Measurements from ENCODE around the gene ACMSD. TPM values are rescaled to one million over a fixed set of nuclear protein-coding genes. Genes with fewer than 3 reads are reported as not detected.
A peak's percentile ranks its signal among the peaks of the same experiment; 100 is the strongest.

Gene ACMSD
- polyA plus RNA-seq, 2 of the 4 experiments (the other 2 are of a cell fraction): 0.09 TPM; not detected in 1

- Histone ChIP-seq H3K9me3 (peaks cover 18% of the 10 kb centered on the region; the same call in 2 of the 3 replicates), H3K4me1 (peaks cover 27% of the 10 kb centered on the region; the same call in 2 of the 3 replicates), H3K27ac (no peak overlapping the region), H3K4me2 (no peak overlapping the region), H3K4me3 (no peak overlapping the region)
- TF ChIP-seq ZC3H11A (IDR thresholded peaks at IDR 0.05): no peak
- no peak for TF ChIP-seq JUN (IDR thresholded peaks at IDR 0.05)
- no peak for TF ChIP-seq JUNB (IDR thresholded peaks at IDR 0.05)
- no peak for TF ChIP-seq NPAS2 (CRISPR knock-in tag; IDR thresholded peaks at IDR 0.05; ENCODE audit: borderline replicate concordance)
- no peak for TF ChIP-seq ESRRA (IDR thresholded peaks at IDR 0.05; ENCODE audit: borderline replicate concordance, low read length)
- ChIA-PET CTCF (no interaction called here), POLR2A (no interaction called here)
- ATAC-seq (no peak), FAIRE-seq (no peak), DNase-seq (ENCODE audit: low read depth in 1 of 2, low spot score in 1 of 2) (no peak)
- 88% methylated on average over 1 of the region's 1 CpG for WGBS (ENCODE audit: missing lambda C conversion rate)
Measured at GRCh38 chr2:134835471-134835870, 2.9 kb upstream of the ACMSD start.

- POLR2A ChIA-PET: no interaction called here
- peaks cover 27% of the 10 kb centered on the region; the same call in 2 of the 3 replicates for H3K4me1 ChIP-seq
- H3K4me2 ChIP-seq: peak overlapping the region; percentile 52
- DNase-seq (ENCODE audit: low read depth in 1 of 2, low spot score in 1 of 2) (no peak), ATAC-seq (peak; percentile 43 to 72; a peak in 4 of 6 replicates), FAIRE-seq (no peak)
- H3K9me3 ChIP-seq: peaks cover 18% of the 10 kb centered on the region; the same call in 2 of the 3 replicates
- H3K27ac ChIP-seq: peak overlapping the region; percentile 53 to 55; a peak in 5 of 6 replicates
- 4% methylated on average over 2 of the region's 2 CpGs for WGBS (ENCODE audit: missing lambda C conversion rate)
- CTCF ChIA-PET: no interaction called here
- H3K4me3 ChIP-seq: no peak overlapping the region
- TF ChIP-seq POLR2AphosphoS2 (conservative IDR thresholded peaks at IDR 0.05; ENCODE audit: low read length) (no peak), ESRRA (IDR thresholded peaks at IDR 0.05; ENCODE audit: borderline replicate concordance, low read length) (no peak), MAFK (IDR thresholded peaks at IDR 0.05; ENCODE audit: partially characterized antibody) (no peak), JUNB (IDR thresholded peaks at IDR 0.05) (no peak), HDAC2 (IDR thresholded peaks at IDR 0.05) (no peak), KDM1A (IDR thresholded peaks at IDR 0.05; ENCODE audit: low read depth) (no peak), HOXA7 (CRISPR knock-in tag; IDR thresholded peaks at IDR 0.05) (no peak)
Measured at GRCh38 chr2:134836986-134837385, 1.4 kb upstream of the ACMSD start.

- H3K9me3 ChIP-seq: peaks cover 18% of the 10 kb centered on the region; the same call in 2 of the 3 replicates
- POLR2A ChIA-PET: no interaction called here
- peaks cover 27% of the 10 kb centered on the region; the same call in 2 of the 3 replicates for H3K4me1 ChIP-seq
- no peak for ATAC-seq
- no peak for FAIRE-seq
- H3K4me2 ChIP-seq: peak overlapping the region; percentile 10; the same call in 1 of the 3 replicates
- TF ChIP-seq CBX2 (IDR thresholded peaks at IDR 0.05; ENCODE audit: borderline replicate concordance, low read depth): no peak
- no peak for TF ChIP-seq MYC (IDR thresholded peaks at IDR 0.05; ENCODE audit: borderline replicate concordance, low read length)
- TF ChIP-seq E2F6 (IDR thresholded peaks at IDR 0.05; ENCODE audit: borderline replicate concordance, low read depth): no peak
- TF ChIP-seq RARB (CRISPR knock-in tag; IDR thresholded peaks at IDR 0.05): no peak
- no peak for TF ChIP-seq RNF2 (IDR thresholded peaks at IDR 0.05; ENCODE audit: borderline replicate concordance, low read depth)
- no peak for TF ChIP-seq MAFK (IDR thresholded peaks at IDR 0.05; ENCODE audit: partially characterized antibody)
- CTCF ChIA-PET: interaction anchor here (0.6 kb wide), 1 partner anchor 387 kb away, joined by 3 read pairs; no protein-coding TSS in a partner anchor
- no peak overlapping the region for H3K4me3 ChIP-seq
- peak overlapping the region in 1 of 2 experiments; percentile 31; a peak in 1 of 6 replicates for H3K27ac ChIP-seq
- 62% methylated on average over 2 of the region's 2 CpGs for WGBS (ENCODE audit: missing lambda C conversion rate)
- no peak for DNase-seq (ENCODE audit: low read depth in 1 of 2, low spot score in 1 of 2)
Measured at GRCh38 chr2:134839649-134840048, 1.2 kb downstream of the ACMSD start.

- FAIRE-seq: no peak
- ChIA-PET POLR2A (no interaction called here), CTCF (interaction anchor here (1.2 kb wide), 1 partner anchor 382 kb away, joined by 4 read pairs; no protein-coding TSS in a partner anchor)
- H3K4me3 ChIP-seq: no peak overlapping the region
- H3K9me3 ChIP-seq: no peaks in the 10 kb centered on the region
- H3K27ac ChIP-seq: no peak overlapping the region
- no peak for TF ChIP-seq POLR2AphosphoS2 (conservative IDR thresholded peaks at IDR 0.05; ENCODE audit: low read length)
- no peak for TF ChIP-seq HOXB13 (CRISPR knock-in tag; IDR thresholded peaks at IDR 0.05; ENCODE audit: low read depth)
- TF ChIP-seq PHF8 (IDR thresholded peaks at IDR 0.05; ENCODE audit: borderline replicate concordance, low read depth): no peak
- TF ChIP-seq NR3C1 (IDR thresholded peaks at IDR 0.05): no peak
- no peak for TF ChIP-seq EHF (CRISPR knock-in tag; IDR thresholded peaks at IDR 0.05)
- TF ChIP-seq RAD21 (conservative IDR thresholded peaks at IDR 0.05 in 1 of 2, IDR thresholded peaks at IDR 0.05 in 1 of 2): no peak
- no peak for DNase-seq (ENCODE audit: low read depth in 1 of 2, low spot score in 1 of 2)
- no peak for ATAC-seq
- WGBS (ENCODE audit: missing lambda C conversion rate): 52% methylated on average over 2 of the region's 2 CpGs
- H3K4me1 ChIP-seq: peaks cover 14% of the 10 kb centered on the region; the same call in 2 of the 3 replicates
- H3K4me2 ChIP-seq: no peak overlapping the region
Measured at GRCh38 chr2:134842930-134843490, 4.6 kb downstream of the ACMSD start.
